WTC11 (cell line): Measurements from ENCODE around the gene SUPT16H. TPM values are rescaled to one million over a fixed set of nuclear protein-coding genes. Genes with fewer than 3 reads are reported as not detected.

ENCODE experiments used
- ATAC-seq: fragments of 200-7000 bp; cut with Tn5 transposase; 2 replicates; pipeline ENCODE4 v1.10.0; 2021; ENCODE audit warnings: mild to moderate bottlenecking, moderate library complexity
- CTCF ChIA-PET: fragments of 300-600 bp; sonication (Branson Sonifier 250); formaldehyde crosslinking; loops from one replicate; lab custom pipeline; 2021; ENCODE audit warnings: antibody characterized with exemption; lab: Charles Lee
- POLR2A ChIA-PET: fragments of 350-600 bp; sonication (Branson Sonifier 250); formaldehyde crosslinking; loops from one replicate; lab custom pipeline; 2021; ENCODE audit warnings: antibody characterized with exemption; lab: Charles Lee
- DNase-seq: peaks from one replicate; pipeline ENCODE4 v3.0.0; 2021; ENCODE audit warnings: low spot score
- H3K27ac Mint-ChIP-seq: 2 replicates; pipeline ENCODE4 v1.8.0; 2021; ENCODE audit warnings: mixed read lengths
- H3K27me3 Mint-ChIP-seq: 2 replicates; pipeline ENCODE4 v1.8.0; 2021; ENCODE audit warnings: low read depth, mild to moderate bottlenecking, moderate library complexity, mixed read lengths
- H3K36me3 Mint-ChIP-seq: 2 replicates; pipeline ENCODE4 v1.8.0; 2021; ENCODE audit warnings: mixed read lengths
- H3K4me1 Mint-ChIP-seq: 2 replicates; pipeline ENCODE4 v1.8.0; 2022; ENCODE audit warnings: mixed read lengths
- H3K4me3 Mint-ChIP-seq: 2 replicates; pipeline ENCODE4 v1.8.0; 2021; ENCODE audit warnings: mild to moderate bottlenecking, moderate library complexity, mixed read lengths
- H3K9me3 Mint-ChIP-seq: 2 replicates; pipeline ENCODE4 v1.8.0; 2021; ENCODE audit warnings: mixed read lengths
- ATF1 ChIP-seq: sonication (generic); formaldehyde crosslinking; IDR thresholded peaks from 2 replicates; pipeline ENCODE4 v1.8.1; 2023; ENCODE audit warnings: mild to moderate bottlenecking, moderate library complexity, missing genetic modification reagents
- CREB1 ChIP-seq: sonication (generic); formaldehyde crosslinking; IDR thresholded peaks from 2 replicates; pipeline ENCODE4 v1.8.0; 2023; ENCODE audit warnings: mild to moderate bottlenecking, missing genetic modification reagents
- EMX1 ChIP-seq: fragments of 250-450 bp; sonication (Bioruptor Pico); IDR thresholded peaks from 2 replicates; pipeline ENCODE4 v1.8.0; 2021; ENCODE audit warnings: mild to moderate bottlenecking
- ESRRA ChIP-seq: sonication (generic); formaldehyde crosslinking; IDR thresholded peaks from 2 replicates; pipeline ENCODE4 v1.8.1; 2022; ENCODE audit warnings: mild to moderate bottlenecking, missing genetic modification reagents, borderline replicate concordance
- ETV6 ChIP-seq: sonication (generic); formaldehyde crosslinking; IDR thresholded peaks from 2 replicates; pipeline ENCODE4 v1.8.1; 2022; ENCODE audit warnings: mild to moderate bottlenecking, missing genetic modification reagents
- FOXK1 ChIP-seq: sonication (generic); formaldehyde crosslinking; IDR thresholded peaks from 2 replicates; pipeline ENCODE4 v1.8.0; 2022; ENCODE audit warnings: mild to moderate bottlenecking, moderate library complexity, missing genetic modification reagents
- IRF2 ChIP-seq: sonication (generic); formaldehyde crosslinking; IDR thresholded peaks from 2 replicates; pipeline ENCODE4 v1.8.0; 2022; ENCODE audit warnings: low read depth, missing genetic modification reagents, borderline replicate concordance
- JAZF1 ChIP-seq: fragments of 250-450 bp; sonication (Bioruptor Pico); IDR thresholded peaks from 2 replicates; pipeline ENCODE4 v1.9.0; 2021; ENCODE audit warnings: moderate library complexity, mild to moderate bottlenecking, inconsistent platforms
- MYBL2 ChIP-seq: sonication (generic); formaldehyde crosslinking; IDR thresholded peaks from 2 replicates; pipeline ENCODE4 v1.8.1; 2023; ENCODE audit warnings: mild to moderate bottlenecking, moderate library complexity, missing genetic modification reagents
- NFATC4 ChIP-seq: fragments of 250-450 bp; sonication (Bioruptor Pico); IDR thresholded peaks from 2 replicates; pipeline ENCODE4 v1.9.0; 2021; ENCODE audit warnings: mild to moderate bottlenecking
- NFE2L1 ChIP-seq: sonication (generic); formaldehyde crosslinking; IDR thresholded peaks from 2 replicates; pipeline ENCODE4 v1.8.1; 2023; ENCODE audit warnings: missing genetic modification reagents
- TCF7 ChIP-seq: sonication (generic); formaldehyde crosslinking; IDR thresholded peaks from 2 replicates; pipeline ENCODE4 v1.8.0; 2022; ENCODE audit warnings: mild to moderate bottlenecking, low read depth, missing genetic modification reagents, moderate library complexity
- TEAD4 ChIP-seq: sonication (generic); formaldehyde crosslinking; IDR thresholded peaks from 2 replicates; pipeline ENCODE4 v1.8.0; 2022; ENCODE audit warnings: mild to moderate bottlenecking, missing genetic modification reagents
- ZMAT4 ChIP-seq: fragments of 250-450 bp; sonication (Bioruptor Pico); IDR thresholded peaks from 2 replicates; pipeline ENCODE4 v1.9.0; 2021; ENCODE audit warnings: mild to moderate bottlenecking
- ZNF263 ChIP-seq: sonication (generic); formaldehyde crosslinking; IDR thresholded peaks from 2 replicates; pipeline ENCODE4 v1.8.1; 2022; ENCODE audit warnings: low read depth, mild to moderate bottlenecking, moderate library complexity, missing genetic modification reagents
- ZNF317 ChIP-seq: sonication (generic); formaldehyde crosslinking; IDR thresholded peaks from 2 replicates; pipeline ENCODE4 v1.8.1; 2023; ENCODE audit warnings: low read depth, mild to moderate bottlenecking, moderate library complexity, missing genetic modification reagents, borderline replicate concordance
- ZNF416 ChIP-seq: fragments of 250-450 bp; sonication (Bioruptor Pico); IDR thresholded peaks from 2 replicates; pipeline ENCODE4 v1.9.0; 2021; ENCODE audit warnings: mild to moderate bottlenecking, inconsistent platforms
- total RNA-seq: library from RNA; stranded (reverse); gene quantifications from 3 replicates; pipeline ENCODE4 v1.2.3, GENCODE V29; 2021
- TF ChIP-seq, protein P1 (sequence below): sonication (generic); formaldehyde crosslinking; IDR thresholded peaks from 2 replicates; pipeline ENCODE4 v1.8.1; 2022; ENCODE audit warnings: missing genetic modification reagents, borderline replicate concordance
- TF ChIP-seq, protein P2 (sequence below): sonication (generic); formaldehyde crosslinking; IDR thresholded peaks from 2 replicates; pipeline ENCODE4 v1.8.1; 2023; ENCODE audit warnings: mild to moderate bottlenecking, moderate library complexity, missing genetic modification reagents
- TF ChIP-seq, protein P3 (sequence below): fragments of 250-450 bp; sonication (Bioruptor Pico); IDR thresholded peaks from 2 replicates; pipeline ENCODE4 v1.9.0; 2021; ENCODE audit warnings: moderate library complexity, mild to moderate bottlenecking, inconsistent platforms, borderline replicate concordance
- TF ChIP-seq, protein P4 (sequence below): sonication (generic); formaldehyde crosslinking; IDR thresholded peaks from 2 replicates; pipeline ENCODE4 v1.8.1; 2023; ENCODE audit warnings: mild to moderate bottlenecking, missing genetic modification reagents, moderate library complexity
- TF ChIP-seq, protein P5 (sequence below): sonication (generic); formaldehyde crosslinking; IDR thresholded peaks from 2 replicates; pipeline ENCODE4 v1.8.1; 2022; ENCODE audit warnings: low read depth, mild to moderate bottlenecking, moderate library complexity, missing genetic modification reagents, borderline replicate concordance

The SUPT16H gene
- total RNA-seq, 1 experiment from 2014 or later: 178 TPM

GRCh38 chr14:21406213-21406612 is 22.4 kb upstream of the SUPT16H start:
- Mint-ChIP-seq H3K4me3 (no peak overlapping the region), H3K9me3 (no peaks in the 10 kb centered on the region), H3K27ac (no peak overlapping the region), H3K4me1 (no peaks in the 10 kb centered on the region), H3K36me3 (peaks cover 91% of the 10 kb centered on the region), H3K27me3 (no peaks in the 10 kb centered on the region)
- ChIA-PET POLR2A (no interaction called here), CTCF (interaction anchor here (1.2 kb wide), 1 partner anchor 80 kb away, joined by 3 read pairs; no protein-coding TSS in a partner anchor)
- no peak for ATAC-seq
- DNase-seq: no peak
- no peak for TF ChIP-seq NFE2L1 (CRISPR knock-in tag)
- TF ChIP-seq ZNF317 (CRISPR knock-in tag): no peak
- no peak for TF ChIP-seq NFATC4 (CRISPR knock-in tag)
- TF ChIP-seq ZNF263 (CRISPR knock-in tag): no peak
- no peak for TF ChIP-seq TCF7 (CRISPR knock-in tag)
- TF ChIP-seq IRF2 (CRISPR knock-in tag): no peak
- no peak for TF ChIP-seq ZNF416 (CRISPR knock-in tag)
- TF ChIP-seq TEAD4 (CRISPR knock-in tag): no peak
- TF ChIP-seq, protein P1, sequence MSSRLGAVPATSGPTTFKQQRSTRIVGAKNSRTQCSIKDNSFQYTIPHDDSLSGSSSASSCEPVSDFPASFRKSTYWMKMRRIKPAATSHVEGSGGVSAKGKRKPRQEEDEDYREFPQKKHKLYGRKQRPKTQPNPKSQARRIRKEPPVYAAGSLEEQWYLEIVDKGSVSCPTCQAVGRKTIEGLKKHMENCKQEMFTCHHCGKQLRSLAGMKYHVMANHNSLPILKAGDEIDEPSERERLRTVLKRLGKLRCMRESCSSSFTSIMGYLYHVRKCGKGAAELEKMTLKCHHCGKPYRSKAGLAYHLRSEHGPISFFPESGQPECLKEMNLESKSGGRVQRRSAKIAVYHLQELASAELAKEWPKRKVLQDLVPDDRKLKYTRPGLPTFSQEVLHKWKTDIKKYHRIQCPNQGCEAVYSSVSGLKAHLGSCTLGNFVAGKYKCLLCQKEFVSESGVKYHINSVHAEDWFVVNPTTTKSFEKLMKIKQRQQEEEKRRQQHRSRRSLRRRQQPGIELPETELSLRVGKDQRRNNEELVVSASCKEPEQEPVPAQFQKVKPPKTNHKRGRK (CRISPR knock-in tag): no peak
- TF ChIP-seq CREB1 (CRISPR knock-in tag): no peak
- no peak for TF ChIP-seq ESRRA (CRISPR knock-in tag)
- TF ChIP-seq, protein P2, sequence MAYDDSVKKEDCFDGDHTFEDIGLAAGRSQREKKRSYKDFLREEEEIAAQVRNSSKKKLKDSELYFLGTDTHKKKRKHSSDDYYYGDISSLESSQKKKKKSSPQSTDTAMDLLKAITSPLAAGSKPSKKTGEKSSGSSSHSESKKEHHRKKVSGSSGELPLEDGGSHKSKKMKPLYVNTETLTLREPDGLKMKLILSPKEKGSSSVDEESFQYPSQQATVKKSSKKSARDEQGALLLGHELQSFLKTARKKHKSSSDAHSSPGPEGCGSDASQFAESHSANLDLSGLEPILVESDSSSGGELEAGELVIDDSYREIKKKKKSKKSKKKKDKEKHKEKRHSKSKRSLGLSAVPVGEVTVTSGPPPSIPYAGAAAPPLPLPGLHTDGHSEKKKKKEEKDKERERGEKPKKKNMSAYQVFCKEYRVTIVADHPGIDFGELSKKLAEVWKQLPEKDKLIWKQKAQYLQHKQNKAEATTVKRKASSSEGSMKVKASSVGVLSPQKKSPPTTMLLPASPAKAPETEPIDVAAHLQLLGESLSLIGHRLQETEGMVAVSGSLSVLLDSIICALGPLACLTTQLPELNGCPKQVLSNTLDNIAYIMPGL: no peak
- TF ChIP-seq ETV6 (CRISPR knock-in tag): no peak
- TF ChIP-seq, protein P3, sequence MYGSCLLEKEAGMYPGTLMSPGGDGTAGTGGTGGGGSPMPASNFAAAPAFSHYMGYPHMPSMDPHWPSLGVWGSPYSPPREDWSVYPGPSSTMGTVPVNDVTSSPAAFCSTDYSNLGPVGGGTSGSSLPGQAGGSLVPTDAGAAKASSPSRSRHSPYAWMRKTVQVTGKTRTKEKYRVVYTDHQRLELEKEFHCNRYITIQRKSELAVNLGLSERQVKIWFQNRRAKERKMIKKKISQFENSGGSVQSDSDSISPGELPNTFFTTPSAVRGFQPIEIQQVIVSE (CRISPR knock-in tag): no peak
- TF ChIP-seq, protein P4, sequence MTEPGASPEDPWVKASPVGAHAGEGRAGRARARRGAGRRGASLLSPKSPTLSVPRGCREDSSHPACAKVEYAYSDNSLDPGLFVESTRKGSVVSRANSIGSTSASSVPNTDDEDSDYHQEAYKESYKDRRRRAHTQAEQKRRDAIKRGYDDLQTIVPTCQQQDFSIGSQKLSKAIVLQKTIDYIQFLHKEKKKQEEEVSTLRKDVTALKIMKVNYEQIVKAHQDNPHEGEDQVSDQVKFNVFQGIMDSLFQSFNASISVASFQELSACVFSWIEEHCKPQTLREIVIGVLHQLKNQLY: no peak
- TF ChIP-seq JAZF1 (CRISPR knock-in tag): no peak
- TF ChIP-seq ATF1 (CRISPR knock-in tag): no peak
- TF ChIP-seq, protein P5, sequence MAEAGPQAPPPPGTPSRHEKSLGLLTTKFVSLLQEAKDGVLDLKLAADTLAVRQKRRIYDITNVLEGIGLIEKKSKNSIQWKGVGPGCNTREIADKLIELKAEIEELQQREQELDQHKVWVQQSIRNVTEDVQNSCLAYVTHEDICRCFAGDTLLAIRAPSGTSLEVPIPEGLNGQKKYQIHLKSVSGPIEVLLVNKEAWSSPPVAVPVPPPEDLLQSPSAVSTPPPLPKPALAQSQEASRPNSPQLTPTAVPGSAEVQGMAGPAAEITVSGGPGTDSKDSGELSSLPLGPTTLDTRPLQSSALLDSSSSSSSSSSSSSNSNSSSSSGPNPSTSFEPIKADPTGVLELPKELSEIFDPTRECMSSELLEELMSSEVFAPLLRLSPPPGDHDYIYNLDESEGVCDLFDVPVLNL (CRISPR knock-in tag): no peak

GRCh38 chr14:21405097-21405496 is 21.3 kb upstream of the SUPT16H start:
- peaks cover 91% of the 10 kb centered on the region for H3K36me3 Mint-ChIP-seq
- ATAC-seq: no peak
- POLR2A ChIA-PET: no interaction called here
- no peak for DNase-seq
- CTCF ChIA-PET: no interaction called here
- no peaks in the 10 kb centered on the region for H3K4me1 Mint-ChIP-seq
- H3K9me3 Mint-ChIP-seq: no peaks in the 10 kb centered on the region
- H3K27me3 Mint-ChIP-seq: no peaks in the 10 kb centered on the region
- no peak overlapping the region for H3K4me3 Mint-ChIP-seq
- no peak overlapping the region for H3K27ac Mint-ChIP-seq
- TF ChIP-seq, protein P3 (CRISPR knock-in tag): no peak
- TF ChIP-seq, protein P5 (CRISPR knock-in tag): no peak
- TF ChIP-seq FOXK1 (CRISPR knock-in tag) (no peak), ZMAT4 (no peak), MYBL2 (no peak), EMX1 (CRISPR knock-in tag) (no peak), JAZF1 (CRISPR knock-in tag) (no peak), ATF1 (CRISPR knock-in tag) (no peak)
- TF ChIP-seq, protein P2: no peak
